ENCODE results near the gene SGMS2. TPM values are rescaled to one million over a fixed set of nuclear protein-coding genes. Genes with fewer than 3 reads are reported as not detected.
A peak's percentile ranks its signal among the peaks of the same experiment; 100 is the strongest.

The SGMS2 gene
- polyA plus RNA-seq, 3 donors: 10.0 to 16.9 (median 13.2) TPM

DNA sequence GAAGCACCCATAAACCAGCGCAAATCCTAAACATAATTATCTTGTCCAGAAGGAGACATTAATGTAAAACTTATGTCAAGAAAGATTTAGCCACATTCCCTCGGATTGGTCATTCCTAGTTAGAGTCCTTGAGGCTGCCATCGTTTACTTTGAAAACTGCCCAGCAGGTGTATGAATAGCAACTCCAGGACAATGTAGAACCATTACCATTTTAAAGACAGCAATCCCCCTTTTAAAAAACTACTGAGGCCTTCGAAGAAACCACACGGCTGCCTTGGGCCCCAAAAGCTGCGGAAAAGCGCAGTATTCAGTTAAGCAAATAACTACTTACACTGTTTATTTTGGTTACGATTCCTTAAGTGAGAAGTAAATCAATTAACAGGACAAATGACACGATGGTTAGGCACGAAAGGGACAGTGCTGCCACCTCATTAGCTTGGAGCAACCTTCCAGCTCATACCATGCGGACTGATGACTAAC lies 822 bp upstream of the SGMS2 start:
- DNase-seq (ENCODE audit: extremely low read depth in 1 of 11, low read depth in 9 of 11, low spot score in 4 of 11): peak in 1 of 11 donors; percentile 5

DNA sequence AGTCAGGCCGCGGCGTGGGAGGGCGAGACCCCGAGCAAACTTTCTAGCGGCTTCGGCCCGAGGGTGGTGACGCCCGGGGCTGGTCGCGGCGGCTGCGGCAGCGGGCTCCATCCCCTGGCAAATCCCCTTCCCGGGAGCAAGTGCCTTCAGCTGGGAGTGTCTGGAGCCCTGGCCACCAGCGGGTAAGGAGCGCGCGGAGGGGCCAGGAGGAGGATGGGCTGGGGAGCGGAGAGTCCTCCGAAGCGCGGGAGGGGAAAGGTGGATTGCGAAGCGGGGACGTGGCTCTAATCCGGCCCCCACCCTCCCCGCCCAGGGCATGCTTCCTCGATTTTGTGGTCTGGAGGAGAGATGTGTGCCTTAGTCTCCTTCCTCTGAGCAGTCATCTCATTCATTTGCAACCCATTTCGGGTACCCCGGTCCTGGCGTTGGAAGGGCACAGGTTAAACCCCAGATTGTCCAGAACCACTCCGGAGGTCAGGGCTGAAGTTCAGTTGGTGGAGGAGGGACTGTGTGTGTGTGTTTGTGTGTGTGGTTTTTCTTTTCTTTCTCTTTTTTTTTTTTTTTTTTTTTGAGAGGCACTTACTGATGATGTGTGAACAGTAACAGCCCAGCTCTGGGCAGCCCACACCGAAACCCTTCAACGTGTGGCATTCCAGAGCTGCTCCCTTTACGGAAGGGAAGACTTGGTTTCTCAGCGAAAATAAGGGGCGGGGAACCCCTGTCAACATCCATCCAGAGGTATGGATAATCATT lies 516 bp downstream of the SGMS2 start:
- DNase-seq (ENCODE audit: extremely low read depth in 1 of 11, low read depth in 9 of 11, low spot score in 4 of 11): peak in 6 of 11 donors; percentile 19 to 37 (median 34)

DNA sequence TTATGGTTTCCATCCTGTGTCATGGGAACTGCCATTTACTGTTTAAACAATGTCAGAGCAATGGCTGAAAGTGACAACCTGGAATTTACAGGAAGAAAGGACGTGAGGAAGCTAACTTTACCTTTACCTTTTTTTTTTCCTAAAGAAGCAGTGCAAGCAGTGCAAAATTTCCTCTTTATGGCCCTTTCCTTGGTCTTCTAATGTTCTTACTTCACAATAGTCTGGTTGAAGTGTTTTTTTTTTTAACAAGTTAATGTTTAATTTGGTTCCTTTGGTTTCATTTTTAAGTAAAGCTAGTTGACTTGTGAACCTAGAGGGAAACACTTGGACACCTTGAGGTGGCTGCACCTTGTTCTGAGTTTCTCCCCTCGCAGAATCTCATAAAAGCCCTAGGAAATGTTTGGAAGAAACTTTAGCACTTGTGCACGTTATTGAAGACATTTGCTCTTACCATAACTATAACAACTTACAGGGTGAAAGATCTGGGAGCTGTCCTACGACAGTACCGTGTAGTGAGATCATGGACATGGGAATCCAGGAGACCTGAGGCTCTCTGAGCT lies 1.8 kb downstream of the SGMS2 start:
- peak in 4 of 11 donors; percentile 12 to 35 (median 20) for DNase-seq (ENCODE audit: extremely low read depth in 1 of 11, low read depth in 9 of 11, low spot score in 4 of 11)

DNA sequence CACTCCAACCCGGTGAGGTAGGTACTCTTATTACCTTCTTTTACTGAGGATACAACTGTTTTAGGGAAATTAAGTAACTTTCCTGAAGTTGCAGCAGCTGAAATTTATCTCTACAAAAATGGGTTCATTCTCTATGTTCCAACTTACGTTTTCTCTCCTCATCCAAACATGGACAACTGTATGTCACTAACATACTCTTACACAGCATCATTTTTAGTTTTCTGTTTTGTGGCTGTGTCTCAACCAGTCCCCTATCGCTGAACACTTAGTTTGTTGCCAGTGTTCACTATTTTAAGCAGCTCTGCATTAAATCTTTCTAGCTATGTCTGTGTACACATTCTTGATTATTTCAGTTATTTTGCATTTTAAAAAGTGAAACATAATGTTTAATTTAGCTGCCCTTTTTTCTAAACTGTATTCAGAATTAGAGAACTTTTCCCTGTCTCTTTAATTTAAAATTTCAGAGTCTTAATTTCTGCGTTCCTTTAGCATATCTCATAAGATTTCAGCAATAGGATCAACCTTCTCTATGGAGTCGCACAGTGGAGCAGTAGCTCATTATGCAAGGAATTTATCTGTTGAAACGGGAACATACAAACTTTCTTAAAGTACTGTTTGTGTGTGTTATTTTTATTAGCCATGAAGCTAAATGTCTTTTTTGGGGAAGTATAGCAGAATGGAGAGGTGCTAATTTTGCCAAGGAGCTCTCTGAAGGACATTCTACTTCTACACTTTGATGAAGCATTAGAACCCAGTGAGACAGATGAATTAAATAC lies 3.8 kb downstream of the SGMS2 start:
- no peak for DNase-seq (ENCODE audit: extremely low read depth in 1 of 11, low read depth in 9 of 11, low spot score in 4 of 11)

DNA sequence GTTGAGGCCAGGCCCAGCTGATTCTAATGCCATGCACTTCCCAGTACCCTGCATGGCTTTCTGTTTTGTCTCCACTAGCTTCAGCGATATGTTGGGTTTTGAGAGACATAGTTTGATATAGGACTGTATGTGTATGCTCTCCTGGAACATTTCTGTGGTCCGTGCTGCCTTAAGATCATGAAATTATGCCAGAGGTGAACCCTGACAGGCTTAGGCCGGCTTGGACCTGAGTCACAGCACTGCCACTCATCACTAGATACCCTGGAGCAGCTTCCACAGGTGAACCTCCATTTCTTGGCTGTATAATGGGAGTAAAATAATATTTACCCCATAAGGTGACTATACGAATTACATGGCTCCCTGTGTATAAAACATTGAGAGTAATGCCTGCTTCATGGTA lies 6.4 kb downstream of the SGMS2 start:
- no peak for DNase-seq (ENCODE audit: extremely low read depth in 1 of 11, low read depth in 9 of 11, low spot score in 4 of 11)

DNA sequence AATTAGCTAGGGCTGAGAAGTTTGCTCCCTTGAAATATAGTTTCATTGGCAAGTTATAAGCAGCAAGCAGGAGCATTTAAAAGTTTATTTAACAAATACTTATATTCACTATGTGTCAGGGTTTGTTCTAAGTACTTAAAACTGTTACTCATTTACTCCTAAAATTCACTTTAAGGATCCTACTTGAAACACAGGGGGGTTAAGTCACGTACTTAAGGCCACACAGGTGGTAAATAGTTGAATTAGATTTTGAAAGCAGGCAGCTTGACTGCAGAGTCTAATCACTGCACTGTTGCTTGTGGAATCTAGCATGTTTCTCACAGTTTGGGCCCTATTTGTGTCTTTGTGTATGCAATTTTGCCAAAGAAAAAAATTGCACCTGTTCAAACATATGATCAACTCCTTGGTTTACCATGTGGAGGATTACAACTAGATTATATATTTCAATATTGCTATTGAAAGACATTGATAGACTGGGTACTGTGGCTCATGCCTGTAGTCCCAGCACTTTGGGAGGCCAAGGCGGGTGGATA lies 7.6 kb downstream of the SGMS2 start:
- no peak for DNase-seq (ENCODE audit: extremely low read depth in 1 of 11, low read depth in 9 of 11, low spot score in 4 of 11)

DNA sequence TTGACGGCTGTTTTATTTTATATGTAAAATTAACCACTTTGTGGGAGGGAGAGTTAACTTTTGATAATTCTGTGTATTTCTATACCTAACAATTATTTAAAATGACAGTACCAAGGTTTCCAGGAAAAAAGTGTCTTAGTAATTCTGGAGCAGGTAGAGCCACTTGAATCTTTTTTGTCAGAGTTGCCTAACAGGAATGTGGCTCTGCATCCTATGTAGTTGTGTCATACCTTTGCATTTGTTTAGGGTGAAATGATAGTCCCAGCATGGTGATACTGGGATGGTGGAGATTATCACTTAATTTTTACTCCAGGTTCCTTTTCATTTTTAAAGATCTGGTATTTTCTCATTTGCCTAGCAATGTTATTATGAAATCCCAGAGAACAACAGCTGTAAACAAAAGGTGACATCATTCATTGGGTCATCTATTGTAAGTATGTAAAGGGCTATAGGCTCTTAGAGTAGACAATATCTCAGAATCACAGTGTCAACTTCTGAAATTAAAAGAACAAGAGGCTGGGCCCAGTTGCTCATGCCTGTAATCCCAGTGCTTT lies 9.6 kb downstream of the SGMS2 start:
- DNase-seq (ENCODE audit: extremely low read depth in 1 of 11, low read depth in 9 of 11, low spot score in 4 of 11): no peak

DNA sequence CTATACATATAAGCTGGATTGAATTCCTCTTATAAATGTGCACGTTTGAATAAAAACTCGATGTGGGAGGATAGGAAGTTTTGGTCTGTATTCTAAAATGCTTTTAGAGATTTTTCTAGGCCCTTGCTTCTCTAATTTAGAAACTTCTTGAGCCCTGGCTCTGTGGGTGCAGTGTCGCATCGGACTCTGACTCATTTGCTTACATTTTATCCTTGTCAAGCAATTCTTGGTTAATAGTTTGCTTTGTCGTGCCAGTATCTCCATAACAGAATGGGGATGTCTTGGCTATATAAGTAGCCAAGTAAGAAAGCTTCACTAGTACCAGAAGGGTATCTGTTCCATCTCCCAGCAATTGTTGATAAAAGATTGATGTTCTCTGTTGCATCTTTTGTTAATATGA lies 10.7 kb downstream of the SGMS2 start:
- no peak for DNase-seq (ENCODE audit: extremely low read depth in 1 of 11, low read depth in 9 of 11, low spot score in 4 of 11)

DNA sequence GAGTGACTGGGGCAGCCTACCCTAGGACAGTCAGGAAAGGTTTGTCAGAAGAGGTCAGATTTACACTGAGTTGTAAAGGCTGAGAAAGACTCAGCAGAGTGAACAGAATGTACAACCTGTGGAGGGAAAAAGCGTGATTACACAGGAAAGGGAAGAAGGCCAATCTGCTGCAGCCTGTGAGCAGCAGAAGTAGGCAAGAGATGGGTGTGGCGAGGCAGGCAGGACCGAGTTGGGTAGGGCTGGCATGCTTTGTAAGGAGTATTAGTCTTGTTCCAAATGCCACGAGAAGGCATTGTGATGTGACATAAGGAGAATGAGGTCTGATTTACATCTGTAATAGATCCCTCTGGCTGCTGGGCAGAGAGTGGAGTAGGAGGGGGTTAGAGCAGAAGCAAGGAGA lies 12.6 kb downstream of the SGMS2 start:
- no peak for DNase-seq (ENCODE audit: extremely low read depth in 1 of 11, low read depth in 9 of 11, low spot score in 4 of 11)

DNA sequence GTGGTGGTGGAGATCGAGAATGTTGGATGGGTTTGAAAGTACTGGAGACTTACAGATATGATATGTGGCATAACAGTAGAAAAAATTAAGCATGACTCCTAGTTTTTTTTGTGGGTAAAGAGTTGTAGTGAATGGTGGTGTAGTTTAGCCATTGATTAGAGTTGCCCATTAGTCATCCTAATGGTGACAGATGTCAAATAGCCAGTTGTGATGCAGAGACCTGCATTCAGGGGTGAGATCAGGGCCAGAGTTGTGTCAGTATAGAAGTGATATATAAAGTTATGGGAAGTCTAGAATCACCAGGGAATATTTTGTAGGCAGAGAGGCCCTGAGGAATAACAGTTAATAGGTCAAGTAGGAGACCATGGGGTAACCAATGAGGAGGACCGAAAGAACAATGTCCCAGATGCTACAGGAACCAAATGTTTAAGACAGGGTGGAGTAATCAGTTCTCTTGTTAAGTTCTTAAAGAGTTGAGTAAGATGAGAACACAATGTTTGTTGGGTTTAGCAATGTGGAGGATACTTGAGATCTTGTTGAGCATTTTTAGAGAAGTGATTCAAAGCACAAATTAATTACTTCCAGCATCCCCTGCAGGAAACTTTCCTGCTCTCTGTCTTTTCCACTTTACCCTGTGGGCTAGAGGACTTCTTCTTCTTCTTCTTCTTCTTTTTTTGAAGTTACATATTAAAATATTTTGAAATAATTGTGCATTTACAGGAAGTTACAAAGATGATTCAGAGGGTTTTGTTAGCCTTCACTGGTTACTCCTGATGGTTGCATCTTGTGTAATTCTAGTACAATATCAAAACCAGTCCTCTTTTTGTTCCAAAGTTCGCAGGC lies 13.3 kb downstream of the SGMS2 start:
- no peak for DNase-seq (ENCODE audit: extremely low read depth in 1 of 11, low read depth in 9 of 11, low spot score in 4 of 11)

DNA sequence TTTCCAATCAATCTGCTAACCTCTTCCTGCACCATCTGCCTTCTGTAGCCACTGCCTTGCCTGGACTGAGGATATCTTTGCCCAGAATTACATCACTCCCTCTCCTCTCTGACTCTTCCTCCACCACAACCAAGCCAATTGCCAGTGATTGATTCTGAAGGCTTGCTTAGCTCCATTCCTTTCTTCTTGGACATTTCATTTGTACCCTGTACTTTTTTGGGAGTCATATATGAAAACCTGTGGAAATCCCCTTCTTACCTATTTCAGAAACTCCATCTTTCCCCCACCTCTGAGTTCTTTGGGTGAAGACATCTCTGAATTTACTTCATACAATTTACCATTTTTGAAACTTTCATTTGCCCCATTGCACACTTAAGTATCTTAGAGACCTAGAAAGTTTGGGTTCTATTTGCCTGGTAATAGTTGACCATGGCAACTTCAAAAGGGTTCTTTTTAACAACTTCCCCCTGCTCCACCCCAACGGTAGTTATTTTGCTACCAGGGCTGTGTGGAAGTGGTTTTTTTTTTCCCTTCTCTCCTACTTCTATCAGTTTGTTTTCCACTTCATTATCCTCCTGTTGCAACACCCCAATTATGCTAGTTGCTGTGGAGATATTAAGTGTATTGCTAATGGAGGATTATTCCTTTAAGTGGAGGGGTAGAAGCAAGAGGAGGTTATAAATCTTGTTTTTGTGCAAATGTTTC lies 14.3 kb downstream of the SGMS2 start:
- no peak for DNase-seq (ENCODE audit: extremely low read depth in 1 of 11, low read depth in 9 of 11, low spot score in 4 of 11)

DNA sequence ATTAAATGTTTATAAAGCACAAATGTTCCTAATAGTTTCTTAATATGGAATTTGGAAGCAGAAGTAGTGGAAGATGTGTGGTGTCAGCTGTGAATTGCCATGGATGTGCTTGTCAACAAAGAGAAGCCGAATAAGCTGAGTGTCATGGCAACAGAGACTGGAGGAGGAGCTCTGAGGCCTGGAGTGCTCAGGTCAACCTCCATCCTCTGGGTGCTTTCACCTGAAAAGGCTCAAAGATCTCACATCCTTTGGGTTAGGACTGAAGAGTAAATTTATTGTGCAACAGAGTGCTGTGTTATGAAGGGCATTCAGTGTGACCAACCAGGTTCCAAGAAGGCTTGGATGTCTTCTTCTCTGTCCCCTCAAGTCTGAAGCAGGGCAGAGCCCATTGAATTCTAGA lies 18.7 kb downstream of the SGMS2 start:
- no peak for DNase-seq (ENCODE audit: extremely low read depth in 1 of 11, low read depth in 9 of 11, low spot score in 4 of 11)

DNA sequence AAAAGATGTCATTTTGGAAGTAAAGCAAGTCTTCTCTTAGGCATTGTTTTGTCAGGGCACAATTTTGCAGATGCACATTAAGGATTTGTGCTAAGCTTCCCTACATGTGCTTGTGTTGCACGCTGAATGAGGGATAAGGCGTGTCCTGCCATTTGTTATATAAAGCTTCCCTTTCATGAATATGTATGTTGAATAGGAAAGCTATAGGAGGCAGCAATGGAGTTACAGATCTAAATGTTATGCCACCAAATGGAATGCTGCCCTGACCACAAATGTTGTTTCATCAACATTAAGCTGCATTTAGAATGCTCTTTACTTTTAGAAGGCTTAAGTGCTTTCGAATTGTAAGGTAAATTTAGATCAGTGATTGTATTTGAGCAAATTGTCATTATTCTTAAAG lies 20.9 kb downstream of the SGMS2 start:
- DNase-seq (ENCODE audit: extremely low read depth in 1 of 11, low read depth in 9 of 11, low spot score in 4 of 11): no peak

DNA sequence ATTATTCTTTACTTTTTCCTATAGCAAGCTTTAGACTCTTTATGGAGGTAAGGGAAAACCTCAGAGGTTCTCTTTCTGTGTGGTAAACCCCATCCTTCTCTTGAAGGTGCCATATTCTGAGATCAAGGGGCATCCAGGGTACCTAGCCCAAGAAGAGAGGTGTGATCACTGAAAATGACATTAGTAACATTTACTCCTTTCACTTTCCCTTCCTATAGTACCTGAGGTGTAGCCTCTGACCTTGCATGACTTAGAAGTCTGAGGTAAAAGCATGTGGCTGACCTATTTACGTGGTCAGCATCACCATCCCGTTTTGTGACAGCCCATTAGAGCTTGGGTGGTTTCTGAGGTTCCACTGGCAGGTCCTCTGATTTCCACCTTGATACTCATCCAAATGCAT lies 25.7 kb downstream of the SGMS2 start:
- DNase-seq (ENCODE audit: extremely low read depth in 1 of 11, low read depth in 9 of 11, low spot score in 4 of 11): no peak

DNA sequence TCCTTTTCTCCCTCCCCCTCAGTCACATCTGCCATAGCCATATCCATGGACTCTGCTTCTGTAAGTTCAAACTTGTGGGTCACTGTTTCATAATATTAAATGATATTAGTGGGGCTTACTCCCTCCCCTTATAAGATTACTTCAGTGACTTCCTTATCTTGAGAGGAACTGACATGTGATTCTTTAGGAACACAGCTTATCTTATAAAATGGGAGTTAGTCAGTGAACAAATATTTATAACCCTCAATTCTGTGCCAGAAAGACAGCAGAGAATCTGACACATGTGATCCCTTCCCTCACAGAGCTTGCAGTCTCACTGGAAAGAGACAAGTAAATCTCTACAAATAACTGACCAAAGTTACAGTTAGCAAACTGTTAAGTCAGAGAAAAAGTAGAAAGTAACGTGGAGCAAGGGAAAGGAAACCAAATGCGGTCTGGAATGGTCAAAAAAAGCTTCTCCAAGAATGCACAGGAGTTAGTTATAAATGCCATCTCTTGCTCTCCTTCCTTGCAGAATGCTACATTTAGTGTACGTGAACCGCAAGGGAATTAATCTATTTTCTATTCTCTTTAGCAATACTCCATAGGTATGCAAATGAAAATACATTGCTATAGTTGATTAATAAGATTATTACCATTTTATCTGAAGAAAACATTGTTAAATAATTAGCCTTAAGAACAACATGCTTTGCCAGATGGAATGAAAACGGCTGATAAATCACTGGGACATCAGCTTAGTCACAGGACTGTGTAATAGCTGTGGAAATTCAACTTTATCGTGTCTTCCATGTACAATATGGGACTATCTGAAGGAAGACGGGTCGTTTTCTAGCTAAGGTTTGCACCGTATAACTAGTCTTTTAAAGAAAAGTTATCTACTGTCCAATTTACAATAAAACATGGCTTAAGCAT lies 29.0 kb downstream of the SGMS2 start:
- DNase-seq (ENCODE audit: extremely low read depth in 1 of 11, low read depth in 9 of 11, low spot score in 4 of 11): no peak

DNA sequence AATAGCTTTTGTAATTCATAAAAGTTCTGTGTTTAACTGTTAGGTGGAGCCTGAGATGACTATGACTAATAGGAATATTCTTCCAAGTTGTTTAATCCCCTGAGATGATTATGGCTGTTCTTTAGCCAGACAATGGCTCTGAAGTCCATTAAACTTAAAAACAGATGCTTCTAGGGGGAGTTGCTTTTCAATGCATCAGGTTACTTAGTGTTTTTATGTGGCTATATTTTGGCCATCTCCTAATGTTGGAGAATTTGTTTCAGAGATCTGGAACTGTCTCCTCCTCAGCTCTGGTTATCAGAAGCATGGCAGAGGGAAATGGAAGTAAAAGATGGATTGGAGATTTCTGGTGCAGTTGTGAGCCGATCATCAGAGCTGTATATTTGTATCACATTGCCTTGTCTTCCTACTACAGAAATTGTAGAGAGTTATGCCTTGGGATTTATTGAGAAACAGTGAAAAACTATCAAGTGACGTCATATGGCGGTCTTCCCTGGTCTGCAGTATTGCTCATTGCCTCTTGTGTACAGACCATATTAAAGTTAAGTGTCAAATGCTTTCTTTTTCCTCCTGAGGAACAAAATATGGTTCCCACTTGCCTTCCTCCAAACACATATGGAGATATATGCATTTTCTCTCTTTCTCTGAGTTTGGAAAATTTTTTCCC lies 29.8 kb downstream of the SGMS2 start:
- no peak for DNase-seq (ENCODE audit: extremely low read depth in 1 of 11, low read depth in 9 of 11, low spot score in 4 of 11)

DNA sequence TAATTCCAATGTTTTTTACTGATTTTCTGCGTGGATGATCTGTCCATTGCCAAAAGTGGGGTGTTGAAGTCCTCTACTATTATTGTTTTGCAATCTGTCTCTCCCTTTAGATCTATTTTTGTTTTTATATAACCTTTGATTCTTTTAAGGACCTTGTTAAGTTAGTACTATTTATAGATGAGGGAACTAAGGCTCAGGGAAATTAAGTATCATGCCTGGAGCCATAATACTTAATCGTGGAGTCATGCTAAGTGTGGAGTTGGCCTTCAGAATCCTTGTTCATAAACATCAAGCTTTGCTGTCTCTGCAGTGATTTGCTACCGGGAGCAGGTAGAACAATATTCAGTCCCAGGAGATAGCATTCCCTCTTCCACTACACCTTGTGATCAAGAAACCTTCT lies 31.0 kb downstream of the SGMS2 start:
- DNase-seq (ENCODE audit: extremely low read depth in 1 of 11, low read depth in 9 of 11, low spot score in 4 of 11): no peak
